ENCODE results near the gene HIVEP3.

Gene HIVEP3

GRCh38 chr1:41813226-41813625 is 105.5 kb downstream of the HIVEP3 start:
- DNase-seq (ENCODE audit: low read depth in 2 of 2), result no peak

- no peak for DNase-seq (ENCODE audit: low read depth in 2 of 2)
Observed at GRCh38 chr1:41812453-41812852, 106.3 kb downstream of the HIVEP3 start.

- DNase-seq (ENCODE audit: low read depth in 2 of 2), result no peak
Observed at GRCh38 chr1:41812051-41812450, 106.7 kb downstream of the HIVEP3 start.

- peak; percentile 41 to 50 for DNase-seq (ENCODE audit: low read depth in 2 of 2)
Observed at GRCh38 chr1:41811051-41811795, 107.5 kb downstream of the HIVEP3 start.

- no peak for DNase-seq (ENCODE audit: low read depth in 2 of 2)
Observed at GRCh38 chr1:41810446-41810845, 108.3 kb downstream of the HIVEP3 start.

GRCh38 chr1:41809692-41810091 is 109.0 kb downstream of the HIVEP3 start:
- no peak for DNase-seq (ENCODE audit: low read depth in 2 of 2)

- no peak for DNase-seq (ENCODE audit: low read depth in 2 of 2)
Observed at GRCh38 chr1:41807390-41807789, 111.3 kb downstream of the HIVEP3 start.

GRCh38 chr1:41806472-41807155 is 112.1 kb downstream of the HIVEP3 start:
- peak; percentile 68 to 81 for DNase-seq (ENCODE audit: low read depth in 2 of 2)

GRCh38 chr1:41805771-41806471 is 112.8 kb downstream of the HIVEP3 start:
- peak; percentile 37 to 71 for DNase-seq (ENCODE audit: low read depth in 2 of 2)

GRCh38 chr1:41804176-41804575 is 114.5 kb downstream of the HIVEP3 start:
- DNase-seq (ENCODE audit: low read depth in 2 of 2), result no peak

- DNase-seq (ENCODE audit: low read depth in 2 of 2), result no peak
Observed at GRCh38 chr1:41803656-41804055, 115.1 kb downstream of the HIVEP3 start.

- DNase-seq (ENCODE audit: low read depth in 2 of 2), result no peak
Observed at GRCh38 chr1:41802532-41803501, 115.9 kb downstream of the HIVEP3 start.

GRCh38 chr1:41800311-41800829 is 118.4 kb downstream of the HIVEP3 start:
- DNase-seq (ENCODE audit: low read depth in 2 of 2), result no peak

GRCh38 chr1:41799723-41800122 is 119.0 kb downstream of the HIVEP3 start:
- no peak for DNase-seq (ENCODE audit: low read depth in 2 of 2)

GRCh38 chr1:41799205-41799604 is 119.5 kb downstream of the HIVEP3 start:
- no peak for DNase-seq (ENCODE audit: low read depth in 2 of 2)

GRCh38 chr1:41795205-41795762 is 123.4 kb downstream of the HIVEP3 start:
- no peak for DNase-seq (ENCODE audit: low read depth in 2 of 2)

GRCh38 chr1:41794031-41794430 is 124.7 kb downstream of the HIVEP3 start:
- no peak for DNase-seq (ENCODE audit: low read depth in 2 of 2)

GRCh38 chr1:41792485-41792770 is 126.3 kb downstream of the HIVEP3 start:
- no peak for DNase-seq (ENCODE audit: low read depth in 2 of 2)

GRCh38 chr1:41791667-41792484 is 126.8 kb downstream of the HIVEP3 start:
- DNase-seq (ENCODE audit: low read depth in 2 of 2), result no peak

- no peak for DNase-seq (ENCODE audit: low read depth in 2 of 2)
Observed at GRCh38 chr1:41790351-41790750, 128.4 kb downstream of the HIVEP3 start.
